GM19025 (cell line): ENCODE results near the gene DCAF8.

ENCODE experiments used
- ATAC-seq: cut with Tn5 transposase; IDR thresholded peaks from one replicate; pipeline ENCODE4 v1.9.1; 2021; ENCODE audit warnings: mild to moderate bottlenecking, low read depth, moderate library complexity; ENCODE audit not compliant: unreplicated experiment

DCAF8 gene

GRCh38 chr1:160264795-160265307 is 2.5 kb upstream of the DCAF8 start:
- no peak for ATAC-seq

- no peak for ATAC-seq
Observed at GRCh38 chr1:160261556-160261892, 825 bp downstream of the DCAF8 start.

- no peak for ATAC-seq
Observed at GRCh38 chr1:160260406-160261382, 1.7 kb downstream of the DCAF8 start.

GRCh38 chr1:160258177-160258798 is 4.1 kb downstream of the DCAF8 start:
- no peak for ATAC-seq

GRCh38 chr1:160257411-160258015 is 4.8 kb downstream of the DCAF8 start:
- no peak for ATAC-seq

GRCh38 chr1:160256396-160257046 is 5.8 kb downstream of the DCAF8 start:
- no peak for ATAC-seq

- ATAC-seq, result no peak
Observed at GRCh38 chr1:160255781-160256300, 6.5 kb downstream of the DCAF8 start.

GRCh38 chr1:160251687-160252526 is 10.4 kb downstream of the DCAF8 start:
- no peak for ATAC-seq

GRCh38 chr1:160251011-160251410 is 11.3 kb downstream of the DCAF8 start:
- no peak for ATAC-seq

GRCh38 chr1:160247053-160247452 is 15.3 kb downstream of the DCAF8 start:
- ATAC-seq, result no peak

GRCh38 chr1:160245434-160245833 is 16.9 kb downstream of the DCAF8 start:
- no peak for ATAC-seq

GRCh38 chr1:160244209-160244608 is 18.1 kb downstream of the DCAF8 start:
- no peak for ATAC-seq

GRCh38 chr1:160243767-160244166 is 18.6 kb downstream of the DCAF8 start:
- no peak for ATAC-seq

- no peak for ATAC-seq
Observed at GRCh38 chr1:160239582-160240299, 22.6 kb downstream of the DCAF8 start.

GRCh38 chr1:160238408-160238807 is 23.9 kb downstream of the DCAF8 start:
- no peak for ATAC-seq

- no peak for ATAC-seq
Observed at GRCh38 chr1:160237558-160237957, 24.8 kb downstream of the DCAF8 start.

GRCh38 chr1:160236806-160237205 is 25.5 kb downstream of the DCAF8 start:
- no peak for ATAC-seq

GRCh38 chr1:160232911-160233310 is 29.4 kb downstream of the DCAF8 start:
- ATAC-seq, result no peak

GRCh38 chr1:160228431-160228830 is 33.9 kb downstream of the DCAF8 start:
- ATAC-seq, result no peak
